Tibial nerve (tissue), 4 donors: Measurements from ENCODE around the gene HIPK2. TPM values are rescaled to one million over a fixed set of nuclear protein-coding genes. Genes with fewer than 3 reads are reported as not detected.

ENCODE experiments used
- DNase-seq, 2 donors: peaks; one replicate each; pipeline ENCODE4 v3.0.0-alpha.2; 2019; ENCODE audit warnings: low spot score in 2 of 2
- H3K27ac ChIP-seq, 4 donors: fragments of 200-600 bp; sonication (generic) in 3 of 4; one replicate each; pipeline ENCODE4 v1.5.1; 2017 to 2019; ENCODE audit warnings: mild to moderate bottlenecking in 1 of 4
- H3K27me3 ChIP-seq, 2 donors: fragments of 200-600 bp; sonication (generic) in 1 of 2; one replicate each; pipeline versions ENCODE4 v1.5.1 to v1.6.0; 2017 to 2019
- H3K36me3 ChIP-seq, 3 donors: fragments of 200-600 bp; sonication (generic); one replicate each; pipeline ENCODE4 v1.5.1; 2018 to 2019
- H3K4me1 ChIP-seq, 4 donors: fragments of 200-600 bp; sonication (generic) in 3 of 4; one replicate each; pipeline ENCODE4 v1.5.1; 2017 to 2019
- H3K4me3 ChIP-seq, 4 donors: fragments of 200-600 bp; sonication (generic) in 3 of 4; one replicate each; pipeline ENCODE4 v1.5.1; 2017 to 2019; ENCODE audit warnings: mild to moderate bottlenecking in 1 of 4, moderate library complexity in 1 of 4
- H3K9me3 ChIP-seq, 4 donors: fragments of 200-600 bp; sonication (generic) in 3 of 4; one replicate each; pipeline ENCODE4 v1.5.1; 2017 to 2019
- EP300 ChIP-seq, 2 donors: sonication (generic); formaldehyde crosslinking; IDR thresholded peaks; one replicate each; pipeline ENCODE4 v1.6.1; 2017; ENCODE audit warnings: antibody characterized with exemption in 2 of 2, mild to moderate bottlenecking in 1 of 2
- POLR2A ChIP-seq, 2 donors: fragments of 450-650 bp; IDR thresholded peaks; one replicate each; pipeline ENCODE4 v1.6.1; 2017; ENCODE audit warnings: antibody characterized with exemption in 2 of 2, mild to moderate bottlenecking in 2 of 2, moderate library complexity in 2 of 2
- WGBS, 2 donors: methylation state at CpG; one replicate each; pipeline ENCODE4 v1.1.5; 2018; 5-methylcytosine and 5-hydroxymethylcytosine counted together
- total RNA-seq, 4 donors: library from RNA; depleted of rRNA; stranded (reverse); fragments of >200 nt; gene quantifications; one replicate each; pipeline ENCODE4 v1.1.0, GENCODE V29; 2016
- TF ChIP-seq, protein P1 (sequence below), 5 experiments: fragments of 200-600 bp in 3 of 5; fragments of 450-650 bp in 2 of 5; sonication (generic) in 3 of 5; IDR thresholded peaks; one replicate each; pipeline ENCODE4 v1.5.1; 2016 to 2019; ENCODE audit warnings: antibody characterized with exemption in 5 of 5, mild to moderate bottlenecking in 3 of 5, moderate library complexity in 2 of 5

HIPK2 gene
- total RNA-seq, 4 donors from 2014 or later: 24.9 to 41.1 (median 29.7) TPM

DNA sequence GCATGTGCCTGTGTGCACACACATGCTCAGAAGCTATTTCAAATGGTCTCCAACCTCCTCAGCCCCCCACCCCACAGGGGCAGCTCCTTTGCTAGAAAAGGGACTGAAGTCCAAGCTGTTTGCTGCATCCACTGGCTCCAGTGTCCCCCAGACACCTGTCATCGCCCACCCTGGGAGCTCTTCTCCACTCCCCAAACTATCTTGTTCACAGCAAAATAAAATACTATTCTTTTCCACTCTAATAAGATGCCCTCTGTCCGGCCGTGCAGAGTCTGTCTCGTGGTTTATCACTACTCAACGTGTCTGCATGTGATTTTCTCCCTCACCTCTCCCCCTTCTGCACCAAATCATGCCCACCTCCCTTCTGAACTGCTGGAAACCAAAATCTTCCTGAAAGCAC lies 25.6 kb downstream of the HIPK2 start:
- 83 to 87% methylated on average over 5 of the region's 5 CpGs for WGBS, 2 donors
- TF ChIP-seq, protein P1, sequence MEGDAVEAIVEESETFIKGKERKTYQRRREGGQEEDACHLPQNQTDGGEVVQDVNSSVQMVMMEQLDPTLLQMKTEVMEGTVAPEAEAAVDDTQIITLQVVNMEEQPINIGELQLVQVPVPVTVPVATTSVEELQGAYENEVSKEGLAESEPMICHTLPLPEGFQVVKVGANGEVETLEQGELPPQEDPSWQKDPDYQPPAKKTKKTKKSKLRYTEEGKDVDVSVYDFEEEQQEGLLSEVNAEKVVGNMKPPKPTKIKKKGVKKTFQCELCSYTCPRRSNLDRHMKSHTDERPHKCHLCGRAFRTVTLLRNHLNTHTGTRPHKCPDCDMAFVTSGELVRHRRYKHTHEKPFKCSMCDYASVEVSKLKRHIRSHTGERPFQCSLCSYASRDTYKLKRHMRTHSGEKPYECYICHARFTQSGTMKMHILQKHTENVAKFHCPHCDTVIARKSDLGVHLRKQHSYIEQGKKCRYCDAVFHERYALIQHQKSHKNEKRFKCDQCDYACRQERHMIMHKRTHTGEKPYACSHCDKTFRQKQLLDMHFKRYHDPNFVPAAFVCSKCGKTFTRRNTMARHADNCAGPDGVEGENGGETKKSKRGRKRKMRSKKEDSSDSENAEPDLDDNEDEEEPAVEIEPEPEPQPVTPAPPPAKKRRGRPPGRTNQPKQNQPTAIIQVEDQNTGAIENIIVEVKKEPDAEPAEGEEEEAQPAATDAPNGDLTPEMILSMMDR (IDR thresholded peaks at IDR 0.05): no peak
- Histone ChIP-seq H3K36me3 (peaks cover 0 to 9% (median 0%) of the 10 kb centered on the region in 3 donors), H3K27me3 (no peaks in the 10 kb centered on the region), H3K4me3 (no peak overlapping the region), H3K9me3 (no peaks in the 10 kb centered on the region), H3K27ac (no peak overlapping the region), H3K4me1 (peaks cover 0 to 39% (median 3%) of the 10 kb centered on the region in 4 donors)
- DNase-seq: no peak

GRCh38 chr7:139750459-139751095 lies 27.2 kb downstream of the HIPK2 start:
- peaks cover 0 to 52% (median 8%) of the 10 kb centered on the region in 4 donors for H3K4me1 ChIP-seq
- H3K27me3 ChIP-seq: no peaks in the 10 kb centered on the region
- H3K4me3 ChIP-seq: no peak overlapping the region
- no peaks in the 10 kb centered on the region for H3K9me3 ChIP-seq
- no peak overlapping the region for H3K27ac ChIP-seq
- TF ChIP-seq, protein P1 (IDR thresholded peaks at IDR 0.05): no peak
- TF ChIP-seq EP300 (IDR thresholded peaks at IDR 0.05) (no peak), POLR2A (IDR thresholded peaks at IDR 0.05) (no peak)
- 96 to 99% methylated on average over 6 of the region's 6 CpGs for WGBS, 2 donors
- no peak for DNase-seq
- H3K36me3 ChIP-seq: peaks cover 0 to 9% (median 0%) of the 10 kb centered on the region in 3 donors

- WGBS, 2 donors: 82 to 89% methylated on average over 10 of the region's 10 CpGs
- H3K4me1 ChIP-seq: peaks cover 0 to 62% (median 8%) of the 10 kb centered on the region in 4 donors
- no peaks in the 10 kb centered on the region for H3K9me3 ChIP-seq
- no peak overlapping the region for H3K27ac ChIP-seq
- H3K4me3 ChIP-seq: no peak overlapping the region
- H3K36me3 ChIP-seq: peaks cover 0 to 6% (median 0%) of the 10 kb centered on the region in 3 donors
- no peak for TF ChIP-seq EP300 (IDR thresholded peaks at IDR 0.05)
- TF ChIP-seq POLR2A (IDR thresholded peaks at IDR 0.05): no peak
- TF ChIP-seq, protein P1 (IDR thresholded peaks at IDR 0.05): no peak
- no peaks in the 10 kb centered on the region for H3K27me3 ChIP-seq
- DNase-seq: no peak
Observed at GRCh38 chr7:139749545-139749944, 28.3 kb downstream of the HIPK2 start.

GRCh38 chr7:139748941-139749340 lies 28.9 kb downstream of the HIPK2 start:
- TF ChIP-seq, protein P1 (IDR thresholded peaks at IDR 0.05): no peak
- TF ChIP-seq POLR2A (IDR thresholded peaks at IDR 0.05) (no peak), EP300 (IDR thresholded peaks at IDR 0.05) (no peak)
- no peaks in the 10 kb centered on the region for H3K9me3 ChIP-seq
- WGBS, 2 donors: 88 to 90% methylated on average over 5 of the region's 5 CpGs
- no peak overlapping the region for H3K4me3 ChIP-seq
- H3K27me3 ChIP-seq: no peaks in the 10 kb centered on the region
- peak overlapping the region in 1 of 4 donors; percentile 34 for H3K27ac ChIP-seq
- peaks cover 0 to under 1% (median 0%) of the 10 kb centered on the region in 3 donors for H3K36me3 ChIP-seq
- DNase-seq: no peak
- H3K4me1 ChIP-seq: peaks cover 0 to 62% (median 8%) of the 10 kb centered on the region in 4 donors

- WGBS, 2 donors: 62 to 77% methylated on average over 9 of the region's 9 CpGs
- Histone ChIP-seq H3K4me1 (peaks cover 0 to 58% (median 8%) of the 10 kb centered on the region in 4 donors), H3K36me3 (no peaks in the 10 kb centered on the region), H3K27me3 (no peaks in the 10 kb centered on the region), H3K9me3 (no peaks in the 10 kb centered on the region), H3K27ac (peak overlapping the region in 1 of 4 donors; percentile 34), H3K4me3 (no peak overlapping the region)
- TF ChIP-seq POLR2A (IDR thresholded peaks at IDR 0.05) (no peak), EP300 (IDR thresholded peaks at IDR 0.05) (no peak)
- TF ChIP-seq, protein P1 (IDR thresholded peaks at IDR 0.05): no peak
- no peak for DNase-seq
Observed at GRCh38 chr7:139748373-139748765, 29.4 kb downstream of the HIPK2 start.
